Stimulated activated CD8-positive, alpha-beta memory T cell treated with anti-CD3 and anti-CD28 coated beads, Interleukin-4, amount 100 ng/mL, for 48 hours (primary cell): ENCODE results near the gene RCOR1.
"Not testable (repeated sequence)": the region's sequence is repeated elsewhere in the genome, so short reads cannot be mapped to it uniquely, and the experiment has no call there.

Experiments used
- DNase-seq: peaks from one replicate; pipeline ENCODE4 v3.0.0-alpha.2; 2020

The RCOR1 gene

DNA sequence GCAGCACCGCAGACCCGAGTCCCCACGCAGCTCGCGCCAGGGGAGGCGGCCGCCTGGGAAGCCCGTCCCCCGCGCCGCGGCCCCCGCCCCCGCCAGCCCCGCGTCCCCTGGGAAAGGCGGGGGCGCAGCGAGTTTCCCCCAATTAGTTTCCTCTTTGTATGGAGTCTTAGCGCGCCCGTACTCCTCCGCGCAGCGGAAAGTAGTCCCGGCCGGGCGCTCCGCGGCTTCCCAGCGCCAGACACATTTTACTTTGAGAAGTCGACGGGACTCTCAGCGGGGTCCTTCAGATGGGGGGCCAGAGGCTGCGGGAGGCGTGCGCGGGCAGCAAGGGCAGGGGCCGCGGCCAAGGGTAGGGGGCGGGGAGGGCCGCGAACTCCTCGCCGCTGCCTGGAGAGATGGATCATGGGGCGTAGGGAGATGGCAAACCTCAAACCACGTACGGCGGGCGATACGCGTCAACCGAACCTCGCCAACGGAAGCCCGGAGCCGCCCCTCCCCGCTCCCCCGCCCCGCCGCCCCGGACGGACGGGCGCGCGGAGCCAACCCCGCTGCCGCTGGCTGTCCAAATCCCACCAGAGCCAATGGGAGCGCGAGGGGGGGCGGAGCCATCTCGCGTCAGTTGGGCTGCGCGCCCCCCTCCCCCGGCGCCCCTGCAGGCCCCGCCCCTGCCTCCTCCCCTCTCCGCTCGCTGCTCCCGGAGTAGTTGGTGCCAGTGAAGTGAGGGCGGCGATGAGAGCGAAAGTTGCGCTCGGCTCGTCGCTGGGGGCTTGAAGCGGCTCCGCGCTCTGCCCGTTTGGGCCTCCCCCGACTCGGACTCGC is at the start of gene RCOR1:
TSS of gene RCOR1 (plus strand) at position 706 of the 819 bp plus-strand sequence. CDS start 238 bp downstream, outside the sequence.
- peak; percentile 98 for DNase-seq

DNA sequence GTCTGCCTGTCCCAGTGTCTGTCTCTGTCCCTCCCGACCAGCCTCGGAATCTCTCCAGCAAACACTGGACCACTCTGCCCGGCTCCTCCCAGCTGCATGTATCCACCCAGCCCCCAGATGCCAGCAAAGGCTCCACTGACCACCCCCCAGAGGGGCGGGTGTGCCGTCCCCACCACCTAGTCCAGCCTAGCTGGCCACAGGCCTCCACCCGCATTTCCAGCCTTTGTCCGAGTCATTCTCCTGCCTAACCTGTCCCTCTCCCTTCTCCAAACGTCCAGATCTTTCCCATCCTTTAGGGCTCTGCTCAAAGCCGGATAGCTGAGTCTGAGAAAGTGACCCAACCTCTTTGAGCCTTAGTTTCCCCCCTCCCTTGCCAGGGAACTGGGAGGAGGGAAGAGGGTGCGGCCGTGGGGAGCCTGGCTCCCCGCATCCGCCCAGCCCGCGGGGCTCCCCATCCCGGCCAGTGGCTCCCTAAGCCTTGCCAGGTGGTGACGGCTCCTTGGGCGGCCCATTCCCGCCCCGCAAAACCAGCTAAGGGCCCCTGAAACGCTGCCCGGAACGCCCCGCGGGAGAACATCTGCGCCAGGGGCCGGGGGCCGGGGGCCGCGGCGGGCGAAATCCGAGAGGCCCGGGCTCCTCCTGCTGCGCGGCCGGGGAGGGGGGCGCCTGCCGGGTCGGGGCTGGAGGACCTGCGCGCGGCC is 48.3 kb upstream of the RCOR1 start:
- DNase-seq: no peak

DNA sequence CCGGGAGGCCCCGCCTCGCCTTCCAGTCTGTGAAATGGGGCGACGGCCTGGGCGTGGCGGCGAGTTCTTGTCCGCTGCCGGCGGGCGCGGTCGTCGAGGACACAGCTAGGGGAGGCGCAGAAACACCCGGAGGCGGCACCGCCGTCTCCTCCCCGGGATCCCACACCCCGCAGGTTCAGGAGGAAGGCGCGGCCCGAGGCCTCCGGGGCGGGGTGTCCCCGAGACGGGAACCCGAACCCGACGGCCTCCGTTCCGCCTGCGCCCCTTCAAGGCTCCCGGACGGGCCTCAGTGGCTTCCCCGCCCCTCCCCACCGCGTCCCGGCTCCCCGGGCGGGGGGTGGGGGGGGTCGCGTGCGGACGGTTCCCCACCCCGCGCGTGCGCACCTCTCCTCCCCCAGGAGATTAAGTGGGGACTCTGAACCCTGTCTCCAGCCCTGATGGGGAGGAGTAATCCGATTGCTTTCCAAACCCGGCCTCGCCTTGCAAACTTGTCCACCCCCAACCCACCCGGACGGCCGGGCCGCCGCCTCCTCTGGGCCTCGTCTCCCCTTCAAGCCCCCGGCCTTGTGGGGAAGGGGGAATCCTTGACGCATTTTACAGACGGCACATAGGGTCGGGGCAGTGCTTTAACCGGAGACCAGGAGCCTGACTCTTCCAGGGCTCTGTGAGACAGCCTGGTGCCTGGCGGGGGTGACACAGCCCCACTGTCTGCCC is 47.5 kb upstream of the RCOR1 start:
- no peak for DNase-seq

DNA sequence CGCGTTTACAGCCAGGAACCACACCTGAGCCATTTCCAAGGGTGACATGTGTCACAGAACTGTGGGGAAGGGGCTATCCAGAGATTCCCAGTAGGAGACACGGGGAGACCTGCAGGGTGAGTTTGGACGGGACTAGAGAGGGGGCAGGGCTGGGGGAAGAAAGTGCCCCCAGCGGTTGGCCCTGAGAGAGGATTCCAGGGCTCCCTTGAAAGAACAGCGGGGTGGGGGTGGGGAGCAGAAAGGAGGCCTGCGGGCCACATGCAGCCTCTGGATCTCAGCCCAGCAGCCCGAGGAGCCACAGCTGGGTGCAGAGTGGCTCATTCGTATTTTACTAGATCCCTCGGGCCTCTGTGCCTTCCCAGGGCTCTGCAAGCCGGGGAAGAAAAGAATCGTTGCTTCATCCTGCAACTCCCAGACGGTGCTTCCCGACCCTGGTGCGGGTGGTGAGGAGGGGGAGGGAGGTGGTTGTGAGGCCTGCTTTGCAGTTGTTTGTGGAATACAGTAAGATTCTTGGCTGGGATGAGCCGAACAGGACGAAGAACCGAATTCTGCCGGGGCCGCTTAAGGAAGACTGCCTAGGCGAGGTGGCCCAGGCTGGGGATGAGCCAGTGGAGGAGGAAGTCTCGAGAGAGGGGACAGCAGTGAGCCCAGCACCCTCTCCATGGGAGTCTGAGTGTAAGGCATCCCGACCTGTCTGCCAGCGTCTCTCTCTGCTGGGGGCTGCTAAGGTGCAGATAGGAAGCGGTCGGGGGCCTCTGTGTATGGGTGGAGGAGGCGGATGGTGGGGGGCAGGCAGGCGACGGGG is 46.8 kb upstream of the RCOR1 start:
- DNase-seq: no peak

DNA sequence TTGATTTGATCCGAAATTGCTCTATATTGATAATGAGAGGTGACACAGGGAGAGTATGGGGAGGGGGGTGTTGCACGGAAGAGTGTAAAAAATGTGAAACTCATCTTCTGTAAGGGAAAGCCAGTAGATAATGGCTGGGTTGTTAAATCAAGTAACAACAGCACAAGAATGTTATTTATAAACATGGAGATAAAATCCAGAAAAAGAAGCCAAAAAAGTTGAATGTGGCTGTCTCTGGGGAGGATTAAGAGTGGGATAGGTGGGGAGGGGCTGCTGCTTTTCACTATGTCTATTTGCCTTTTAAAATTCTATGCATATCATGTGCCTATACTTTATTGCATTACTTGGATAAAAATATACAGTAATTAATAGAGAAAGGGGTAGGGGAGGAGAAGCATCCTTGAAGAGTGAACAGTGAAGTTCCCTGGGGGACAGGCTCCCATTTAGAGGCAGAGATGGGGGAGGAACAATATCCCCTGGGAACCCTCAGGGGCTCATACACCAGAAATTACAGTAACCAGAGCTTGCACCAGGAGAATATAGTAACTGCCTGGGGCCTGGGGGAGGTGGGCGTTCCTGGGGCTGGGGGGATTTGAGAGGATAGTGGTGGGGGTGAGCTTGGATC is 43.7 kb upstream of the RCOR1 start:
- no peak for DNase-seq

DNA sequence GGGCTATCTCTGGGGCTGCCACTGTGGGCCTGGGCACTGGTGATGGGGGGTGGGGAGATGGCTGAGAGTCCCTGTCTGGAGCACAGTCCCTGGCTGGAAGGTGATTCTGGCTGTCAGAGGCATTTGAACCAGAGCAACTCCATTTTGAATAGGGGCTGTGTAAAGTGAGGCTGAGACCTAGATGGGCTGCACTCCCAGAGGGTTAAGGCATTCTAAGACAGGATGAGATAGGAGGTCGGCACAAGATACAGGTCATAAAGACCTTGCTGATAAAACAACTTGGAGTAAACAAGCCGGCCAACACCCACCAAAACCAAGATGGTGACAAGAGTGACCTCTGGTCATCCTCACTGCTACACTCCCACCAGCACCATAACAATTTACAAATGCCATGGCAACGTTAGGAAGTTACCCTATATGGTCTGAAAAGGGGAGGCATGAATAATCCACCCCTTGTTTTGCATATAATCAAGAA is 41.5 kb upstream of the RCOR1 start:
- not testable (repeated sequence) for DNase-seq

DNA sequence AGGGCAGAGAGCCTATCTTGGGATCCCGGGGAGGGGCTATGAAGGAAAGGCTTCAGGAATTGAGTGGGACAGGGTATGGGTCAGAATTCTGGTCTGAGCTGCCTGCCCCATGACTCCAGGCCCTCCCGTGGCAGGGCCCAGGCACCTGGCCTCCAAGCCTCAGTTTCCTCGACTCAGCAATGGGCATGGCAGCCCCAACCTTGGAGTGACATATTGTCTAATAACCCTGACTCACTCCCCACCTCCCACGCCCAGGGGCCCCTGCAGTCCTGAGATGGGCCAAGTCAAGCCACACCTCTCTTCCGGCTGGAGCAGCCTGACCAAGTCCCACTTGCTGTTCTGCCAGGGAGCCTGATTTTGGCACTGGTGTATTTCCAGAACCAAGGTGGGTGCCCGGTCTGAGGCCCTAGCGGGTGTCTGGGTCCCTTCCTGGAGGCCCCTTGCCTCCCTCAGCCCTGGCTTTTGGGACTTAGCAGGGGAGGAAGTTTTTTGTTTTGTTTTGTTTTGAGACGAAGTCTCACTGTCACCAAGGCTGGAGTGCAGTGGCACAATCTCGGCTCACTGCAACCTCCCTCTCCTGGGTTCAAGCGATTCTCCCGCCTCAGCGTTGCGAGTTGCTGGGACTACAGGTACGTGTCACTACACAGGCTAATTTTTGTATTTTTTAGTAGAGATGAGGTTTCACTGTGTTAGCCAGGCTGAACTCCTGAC is 40.3 kb upstream of the RCOR1 start:
- peak; percentile 65 for DNase-seq

DNA sequence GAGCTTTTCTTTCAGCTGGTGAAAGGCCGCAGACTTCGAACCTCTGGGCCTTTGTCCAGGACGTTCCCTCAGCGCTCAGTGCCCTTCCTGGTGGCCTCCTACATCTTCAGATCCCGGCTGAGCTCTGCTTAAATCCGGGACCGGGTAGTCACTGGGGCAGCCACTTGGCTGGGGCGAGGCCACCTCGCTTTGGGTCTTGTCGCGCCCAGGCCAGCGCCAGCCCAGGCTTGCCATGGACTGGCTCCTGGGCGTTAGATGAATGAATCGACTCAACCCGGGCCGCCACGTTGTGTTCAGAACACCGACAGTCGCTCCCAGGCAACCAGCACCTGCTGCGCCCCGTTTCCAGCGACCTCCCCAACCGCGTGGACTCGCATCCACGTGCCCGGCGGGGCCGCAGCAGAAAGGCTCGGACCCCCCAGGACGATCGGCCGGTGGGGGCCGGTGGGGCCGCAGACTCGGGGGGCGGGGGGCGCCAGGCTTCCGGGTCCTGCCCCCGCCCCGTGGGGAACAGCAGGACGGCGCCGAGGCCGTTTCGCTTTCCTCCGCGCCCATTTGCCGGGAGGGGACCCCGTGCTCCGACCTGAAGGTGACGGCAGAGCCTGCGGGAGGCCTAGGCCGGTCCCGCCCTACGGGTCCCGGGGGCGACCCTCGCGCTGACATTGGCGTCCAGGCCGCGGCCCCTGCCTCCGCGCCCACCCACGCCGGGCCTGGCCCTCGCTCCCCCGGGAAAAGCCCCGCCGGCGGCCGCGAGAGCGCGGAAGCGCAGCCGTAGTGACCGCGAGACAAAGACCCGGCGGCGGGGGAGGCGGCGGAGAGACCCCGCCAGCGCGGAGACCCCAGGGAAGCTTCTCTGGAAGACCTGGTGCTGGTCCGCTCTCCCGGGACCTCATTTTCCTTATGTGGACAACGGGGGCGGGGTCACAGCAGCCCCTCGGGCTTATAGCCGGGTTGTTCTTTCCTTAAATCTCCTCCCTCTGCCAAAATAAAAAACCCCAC is 37.3 kb upstream of the RCOR1 start:
- peak; percentile 67 for DNase-seq

DNA sequence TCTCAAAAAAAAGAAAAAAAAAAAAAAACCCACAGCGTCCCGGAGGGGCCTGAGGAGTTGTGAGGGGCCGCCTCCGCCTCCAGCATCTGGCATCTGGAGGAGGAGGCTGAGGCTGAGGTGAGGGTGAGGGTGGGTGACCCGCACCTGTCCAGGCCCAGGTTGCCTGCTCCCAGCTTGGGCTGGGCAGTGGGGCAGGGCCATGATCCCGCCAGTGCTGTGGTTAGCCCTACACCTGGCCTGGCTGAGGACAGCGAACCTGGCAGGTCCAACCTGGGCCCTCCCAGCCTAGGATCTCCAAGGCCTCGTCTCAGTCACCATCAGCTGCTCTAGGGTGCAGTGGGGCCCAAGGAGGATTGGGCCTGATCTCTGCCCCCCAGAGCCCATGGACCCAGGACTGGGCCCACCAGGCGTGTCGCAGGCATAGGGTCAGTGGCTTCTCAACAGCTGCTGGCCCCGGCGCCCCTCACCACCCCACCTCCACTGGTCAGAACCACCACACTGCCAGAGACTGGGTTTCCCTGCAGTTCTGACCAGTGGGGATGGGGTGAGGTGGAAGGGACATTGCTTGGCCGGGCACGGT is 36.3 kb upstream of the RCOR1 start:
- DNase-seq: no peak

DNA sequence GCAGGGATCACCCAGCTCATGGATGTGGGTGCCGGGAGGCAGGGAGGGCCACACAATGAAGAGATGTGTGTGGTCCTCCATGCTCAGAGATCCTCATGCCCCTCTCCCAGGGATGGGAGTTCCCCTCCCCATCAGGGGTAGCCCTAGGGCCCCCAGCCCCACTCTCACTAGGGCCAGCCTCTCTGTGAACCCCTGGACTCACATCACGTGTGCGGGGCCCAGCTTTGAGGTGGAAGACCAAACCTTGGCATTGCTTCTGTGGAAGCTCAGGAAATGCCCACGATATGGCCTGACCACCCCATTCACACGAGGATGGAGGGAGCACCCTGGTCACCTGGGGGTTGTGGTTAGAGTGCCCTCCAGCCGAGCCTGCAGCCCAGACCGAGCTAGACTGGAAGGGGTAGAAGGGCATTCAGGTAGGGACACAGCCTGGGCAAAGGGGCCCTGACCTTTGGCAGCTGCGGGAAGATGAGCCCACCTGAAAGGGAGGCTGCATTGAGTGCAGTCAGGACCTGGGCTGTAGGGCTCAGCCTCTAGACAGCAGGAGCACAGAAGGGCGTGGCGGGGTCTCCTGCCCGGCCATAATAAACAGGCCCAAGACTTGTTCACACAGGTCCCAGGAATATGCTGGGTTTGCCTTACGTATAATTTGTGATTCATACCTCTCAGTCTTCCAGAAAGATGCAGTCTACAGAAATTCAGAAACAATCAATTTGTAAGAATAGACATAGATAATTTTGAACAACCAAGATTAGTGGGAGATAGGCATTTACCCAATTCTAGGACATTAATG is 34.8 kb upstream of the RCOR1 start:
- no peak for DNase-seq

DNA sequence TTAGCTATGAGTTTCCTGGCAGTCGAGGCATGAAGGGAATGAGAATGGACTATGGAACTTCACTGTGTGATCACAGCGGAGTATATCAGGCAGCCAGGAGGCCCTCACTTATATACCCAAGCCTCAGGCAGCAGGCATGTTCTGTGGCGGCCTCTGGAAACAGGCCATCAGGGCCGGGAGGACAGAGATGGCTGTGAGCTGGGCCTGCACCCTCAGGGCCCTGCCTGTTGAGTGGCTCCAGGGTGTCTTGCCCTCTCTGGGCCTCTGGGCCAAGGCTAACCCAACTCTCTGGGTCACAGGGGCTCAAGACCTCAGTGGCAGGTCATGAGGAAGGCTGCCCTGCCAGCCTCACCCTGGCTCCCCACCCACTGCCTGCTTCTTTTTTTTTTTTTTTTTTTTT is 33.9 kb upstream of the RCOR1 start:
- no peak for DNase-seq

DNA sequence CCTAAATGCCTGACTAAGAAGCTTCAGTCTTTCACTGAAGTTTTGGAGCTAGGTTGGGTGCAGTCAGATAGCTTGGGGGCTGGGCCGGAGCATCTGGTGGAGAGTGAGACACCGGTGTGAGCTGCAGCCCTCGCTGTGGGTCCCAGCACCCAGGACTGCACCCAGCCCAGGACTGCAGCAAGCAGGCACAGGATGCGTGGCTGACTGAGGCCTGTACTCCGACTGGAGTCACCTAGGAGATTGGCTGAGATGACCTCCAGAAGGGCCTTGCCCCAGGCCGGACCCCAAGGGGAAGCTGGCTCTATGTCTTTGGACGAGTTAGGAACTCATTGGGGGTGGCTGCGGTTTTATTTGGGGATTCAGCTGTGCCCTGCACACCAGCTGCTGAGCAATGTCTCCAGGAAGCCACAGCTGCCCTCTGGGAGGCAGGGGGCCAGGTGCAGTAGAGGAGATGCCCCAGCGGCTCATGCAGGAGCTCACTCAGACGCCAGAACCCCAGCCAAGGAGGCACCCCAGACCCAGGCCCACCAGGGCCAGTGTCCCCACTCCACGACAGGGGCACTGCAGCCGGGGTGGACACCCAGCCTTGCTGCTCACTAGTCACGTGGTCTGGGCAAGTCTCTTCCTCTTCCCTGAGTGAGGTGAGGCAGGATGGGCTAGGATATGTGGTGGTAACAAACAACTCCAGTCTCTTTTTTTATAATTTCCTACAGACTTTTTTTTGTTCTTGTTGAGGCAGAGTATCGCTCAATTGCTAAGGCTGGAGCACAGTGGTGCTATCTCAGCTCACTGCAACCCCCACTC is 31.8 kb upstream of the RCOR1 start:
- no peak for DNase-seq

DNA sequence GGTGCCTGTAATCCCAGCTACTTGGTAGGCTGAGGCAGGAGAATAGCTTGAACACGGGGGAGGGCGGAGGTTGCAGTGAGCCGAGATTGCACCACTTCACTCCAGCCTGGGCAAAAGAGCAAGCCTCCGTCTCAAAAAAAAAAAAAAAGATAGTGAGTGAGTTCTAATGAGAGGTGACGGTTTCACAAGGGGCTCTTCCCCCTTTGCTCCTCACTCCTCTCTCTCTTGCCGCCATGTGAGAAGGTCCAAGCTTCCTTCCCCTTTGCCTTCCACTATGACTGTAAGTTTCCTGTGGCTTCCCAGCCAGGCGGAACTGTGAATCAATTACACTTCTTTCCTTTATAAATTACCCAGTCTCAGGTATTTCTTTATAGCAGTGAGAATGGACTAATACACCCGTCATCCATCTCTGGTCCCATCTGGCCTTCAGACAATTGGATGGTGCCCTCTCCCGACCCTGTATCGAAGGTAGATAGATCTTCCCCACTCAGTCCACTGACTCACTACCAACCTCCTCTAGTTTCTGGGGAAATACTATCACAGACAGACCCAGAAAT is 27.0 kb upstream of the RCOR1 start:
- DNase-seq: no peak

DNA sequence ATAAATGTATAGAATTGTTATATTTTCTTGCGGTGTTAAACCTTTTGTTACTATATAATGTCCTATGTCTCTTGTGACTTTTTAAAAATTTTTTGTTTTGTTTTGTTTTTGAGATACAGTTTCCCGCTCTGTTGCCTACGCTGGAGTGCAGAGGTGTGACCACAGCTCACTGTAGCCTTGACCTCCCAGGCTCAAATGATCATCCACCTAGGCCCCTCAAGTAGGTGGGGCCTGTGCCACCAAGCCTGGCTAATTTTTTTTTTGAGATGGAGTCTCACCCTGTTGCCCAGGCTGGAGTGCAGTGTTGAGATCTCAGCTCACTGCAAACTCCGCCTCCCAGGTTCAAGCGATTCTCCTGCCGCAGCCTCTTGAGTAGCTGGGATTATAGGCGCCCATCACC is 26.5 kb upstream of the RCOR1 start:
- no peak for DNase-seq

DNA sequence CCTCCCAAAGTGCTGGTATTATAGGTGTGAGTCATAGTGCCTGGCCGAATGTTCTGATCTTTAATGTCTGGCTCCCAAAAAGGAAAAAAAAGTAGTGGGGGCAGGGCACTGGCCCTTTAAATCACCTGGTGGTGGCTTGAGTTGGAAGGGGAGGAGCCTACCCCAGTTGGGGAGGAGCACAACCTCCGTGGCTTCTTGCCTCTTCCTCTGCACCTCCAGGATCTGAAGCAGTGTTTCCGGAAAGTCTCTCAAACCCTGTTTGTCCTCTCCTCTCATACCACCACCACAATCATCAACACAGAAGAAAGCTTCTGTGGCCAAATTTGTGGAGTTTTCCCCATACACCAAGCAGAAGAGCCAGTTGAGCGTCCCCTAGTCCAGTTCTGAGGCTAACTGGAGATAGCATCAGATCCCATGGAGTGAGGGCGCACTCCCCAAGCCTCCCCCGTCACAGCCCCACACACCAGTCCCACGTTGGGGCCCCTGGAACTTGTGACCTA is 24.3 kb upstream of the RCOR1 start:
- peak; percentile 67 for DNase-seq

DNA sequence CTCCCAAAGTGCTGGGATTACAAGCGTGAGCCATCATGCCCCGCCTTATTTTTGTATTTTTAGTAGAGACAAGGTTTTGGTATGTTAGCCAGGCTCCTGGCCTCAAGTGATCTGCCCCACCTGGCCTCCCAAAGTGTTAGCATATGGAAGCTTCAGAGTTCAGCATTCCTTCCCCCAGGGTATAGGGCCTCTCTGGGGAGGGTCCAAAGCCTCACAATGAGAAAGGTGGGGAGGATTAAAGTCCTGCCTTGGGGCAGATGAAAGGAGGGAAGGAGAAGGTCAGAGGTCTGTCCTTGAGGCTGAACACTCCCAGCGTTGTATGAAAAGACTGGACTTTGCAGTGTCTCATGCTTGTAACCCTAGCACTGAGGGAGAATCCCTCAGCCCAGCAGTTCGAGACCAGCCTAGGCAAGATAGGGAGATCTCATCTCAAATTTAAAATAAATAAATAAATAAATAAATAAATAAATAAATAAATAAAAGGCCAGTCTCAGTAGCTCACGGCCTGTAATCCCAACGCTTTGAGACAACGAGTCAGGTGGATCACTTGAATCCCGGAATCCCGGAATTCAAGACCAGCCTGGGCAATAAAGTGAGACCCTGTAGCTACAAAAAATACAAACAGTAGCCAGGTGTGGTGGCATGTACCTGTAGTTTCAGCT is 22.0 kb upstream of the RCOR1 start:
- no peak for DNase-seq

DNA sequence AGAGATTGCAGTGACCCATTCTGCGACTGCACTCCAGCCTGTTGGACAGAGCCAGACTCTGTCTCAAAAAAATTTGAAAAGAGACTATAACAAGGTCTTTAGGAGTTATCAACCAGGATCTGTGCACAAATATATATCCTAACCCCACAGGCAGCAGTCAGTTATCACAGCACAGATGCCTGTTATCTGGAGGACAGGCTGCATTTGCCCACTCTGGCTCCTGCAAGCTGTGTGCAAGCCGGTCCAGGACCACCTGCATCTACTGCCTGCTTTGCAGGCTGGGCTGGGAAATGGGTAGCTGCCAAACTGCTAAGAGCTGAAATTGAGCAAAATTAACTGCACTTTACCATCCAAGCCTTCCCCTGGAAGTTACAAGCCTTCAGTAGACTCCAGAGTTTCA is 21.4 kb upstream of the RCOR1 start:
- DNase-seq: no peak
